Calu3 (cell line): ENCODE results near the gene ACSM4. TPM values are rescaled to one million over a fixed set of nuclear protein-coding genes. Genes with fewer than 3 reads are reported as not detected.
"Not testable (repeated sequence)": the region's sequence is repeated elsewhere in the genome, so short reads cannot be mapped to it uniquely, and the experiment has no call there.

Experiments used
- BruUV-seq: library from RNA; stranded (reverse); fragments of 400-500 nt; replicated peaks from 2 replicates; lab custom pipeline; 2021; lab: Mats Ljungman, UMichigan
- CTCF ChIA-PET: fragments of 300-600 bp; sonication (Branson Sonifier 250); formaldehyde crosslinking; loops from one replicate; lab custom pipeline; 2022; ENCODE audit warnings: antibody characterized with exemption; lab: Charles Lee
- DNase-seq: peaks from one replicate; pipeline ENCODE4 v3.0.0; 2022
- H3K27ac Mint-ChIP-seq: one replicate; pipeline ENCODE4 v1.8.0; 2022; ENCODE audit warnings: mixed read lengths; ENCODE audit not compliant: unreplicated experiment
- H3K27me3 Mint-ChIP-seq: one replicate; pipeline ENCODE4 v1.8.0; 2022; ENCODE audit warnings: mixed read lengths; ENCODE audit not compliant: unreplicated experiment
- H3K36me3 Mint-ChIP-seq: one replicate; pipeline ENCODE4 v1.8.0; 2022; ENCODE audit warnings: mild to moderate bottlenecking, moderate library complexity, mixed read lengths; ENCODE audit not compliant: insufficient read depth, unreplicated experiment
- H3K4me1 Mint-ChIP-seq: one replicate; pipeline ENCODE4 v1.8.0; 2022; ENCODE audit warnings: mild to moderate bottlenecking, low read depth, mixed read lengths; ENCODE audit not compliant: unreplicated experiment
- H3K4me3 Mint-ChIP-seq: one replicate; pipeline ENCODE4 v1.8.0; 2022; ENCODE audit warnings: mild to moderate bottlenecking, low read depth, moderate library complexity, mixed read lengths; ENCODE audit not compliant: unreplicated experiment
- H3K9me3 Mint-ChIP-seq: one replicate; pipeline ENCODE4 v1.8.0; 2022; ENCODE audit warnings: low read depth, mixed read lengths; ENCODE audit not compliant: unreplicated experiment
- intact Hi-C: fragments of 100-400 bp; cut with micrococcal nuclease; formaldehyde crosslinking; loops from one replicate; pipeline ENCODE4 v1.10.0; 2022; ENCODE audit not compliant: unreplicated experiment
- total RNA-seq: library from RNA; stranded (reverse); gene quantifications from 2 replicates; pipeline ENCODE4 v1.2.3, GENCODE V29; 2022
- TF ChIP-seq, protein P1 (sequence below): fragments of 200-600 bp; IDR thresholded peaks from one replicate; pipeline ENCODE4 v1.8.0; 2022; ENCODE audit warnings: antibody characterized with exemption; ENCODE audit not compliant: unreplicated experiment

Gene ACSM4
- total RNA-seq, 1 experiment from 2014 or later: not detected

DNA sequence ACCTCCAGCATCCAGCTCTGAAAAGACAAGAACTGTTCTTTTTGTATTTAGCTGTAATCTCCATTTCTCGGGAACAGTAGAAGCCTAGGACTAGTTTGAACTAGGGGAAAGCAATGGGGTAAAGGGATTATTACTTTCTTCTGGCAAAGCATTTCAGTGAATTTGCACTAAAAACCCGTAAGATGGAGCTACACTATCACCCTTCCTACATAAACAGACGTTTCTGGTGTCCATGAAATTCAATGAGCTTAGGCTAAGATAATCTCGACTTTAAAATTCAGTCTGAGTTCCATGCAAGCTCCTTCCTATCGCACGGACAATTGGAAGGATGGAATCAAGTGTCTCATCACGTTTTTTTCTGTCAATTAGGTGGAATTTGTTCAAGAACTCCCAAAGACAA is 24.0 kb downstream of the ACSM4 start:
- Mint-ChIP-seq H3K27ac (no peak overlapping the region), H3K4me1 (no peaks in the 10 kb centered on the region), H3K4me3 (no peak overlapping the region), H3K36me3 (no peaks in the 10 kb centered on the region), H3K9me3 (peaks cover 7% of the 10 kb centered on the region), H3K27me3 (peaks cover 20% of the 10 kb centered on the region)
- TF ChIP-seq, protein P1, sequence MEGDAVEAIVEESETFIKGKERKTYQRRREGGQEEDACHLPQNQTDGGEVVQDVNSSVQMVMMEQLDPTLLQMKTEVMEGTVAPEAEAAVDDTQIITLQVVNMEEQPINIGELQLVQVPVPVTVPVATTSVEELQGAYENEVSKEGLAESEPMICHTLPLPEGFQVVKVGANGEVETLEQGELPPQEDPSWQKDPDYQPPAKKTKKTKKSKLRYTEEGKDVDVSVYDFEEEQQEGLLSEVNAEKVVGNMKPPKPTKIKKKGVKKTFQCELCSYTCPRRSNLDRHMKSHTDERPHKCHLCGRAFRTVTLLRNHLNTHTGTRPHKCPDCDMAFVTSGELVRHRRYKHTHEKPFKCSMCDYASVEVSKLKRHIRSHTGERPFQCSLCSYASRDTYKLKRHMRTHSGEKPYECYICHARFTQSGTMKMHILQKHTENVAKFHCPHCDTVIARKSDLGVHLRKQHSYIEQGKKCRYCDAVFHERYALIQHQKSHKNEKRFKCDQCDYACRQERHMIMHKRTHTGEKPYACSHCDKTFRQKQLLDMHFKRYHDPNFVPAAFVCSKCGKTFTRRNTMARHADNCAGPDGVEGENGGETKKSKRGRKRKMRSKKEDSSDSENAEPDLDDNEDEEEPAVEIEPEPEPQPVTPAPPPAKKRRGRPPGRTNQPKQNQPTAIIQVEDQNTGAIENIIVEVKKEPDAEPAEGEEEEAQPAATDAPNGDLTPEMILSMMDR: no peak
- BruUV-seq: no TSS peak
- CTCF ChIA-PET: no interaction called here
- DNase-seq: no peak
- intact Hi-C loops: no loop called here

DNA sequence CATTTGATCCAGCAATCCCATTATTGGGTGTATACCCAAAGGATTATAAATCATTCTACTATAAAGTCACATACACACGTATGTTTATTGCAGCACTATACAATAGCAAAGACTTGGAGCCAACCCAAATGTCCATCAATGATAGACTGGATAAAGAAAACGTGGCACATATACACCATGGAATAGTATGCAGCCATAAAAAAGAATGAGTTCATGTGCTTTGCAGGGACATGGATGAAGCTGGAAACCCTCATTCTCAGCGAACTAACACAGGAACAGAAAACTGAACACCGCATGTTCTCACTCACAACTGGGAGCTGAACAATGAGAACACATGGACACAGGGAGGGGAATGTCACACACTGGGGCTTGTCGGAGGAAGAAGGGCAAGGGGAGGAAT is 33.9 kb downstream of the ACSM4 start:
- H3K4me1 Mint-ChIP-seq, intact Hi-C loops, H3K27ac Mint-ChIP-seq, CTCF ChIA-PET, H3K4me3 Mint-ChIP-seq, H3K36me3 Mint-ChIP-seq, DNase-seq, H3K27me3 Mint-ChIP-seq, BruUV-seq, H3K9me3 Mint-ChIP-seq: not testable (repeated sequence)

DNA sequence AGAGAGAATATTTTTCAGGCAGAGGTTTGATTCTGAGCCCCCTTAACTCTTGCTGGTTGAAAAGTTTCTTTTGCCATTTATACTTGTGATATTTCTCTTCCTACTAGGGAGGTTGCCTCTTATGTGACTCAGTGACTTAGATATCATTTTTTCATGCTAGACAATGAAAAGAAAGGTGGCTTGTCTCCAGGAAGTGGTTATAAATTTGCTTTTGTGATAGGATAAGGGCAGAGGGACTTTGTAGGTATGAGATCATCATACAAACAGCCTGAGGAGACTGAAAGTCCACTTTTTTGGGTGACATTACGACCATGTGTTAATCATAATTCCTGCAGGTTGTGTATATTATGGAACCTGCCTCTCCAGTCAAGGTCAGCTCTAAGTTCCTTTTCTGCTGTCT is 35.8 kb downstream of the ACSM4 start:
- no TSS peak for BruUV-seq
- H3K4me1 Mint-ChIP-seq: no peaks in the 10 kb centered on the region
- CTCF ChIA-PET: no interaction called here
- H3K4me3 Mint-ChIP-seq: no peak overlapping the region
- no peak for DNase-seq
- no peak overlapping the region for H3K27ac Mint-ChIP-seq
- H3K27me3 Mint-ChIP-seq: no peaks in the 10 kb centered on the region
- TF ChIP-seq, protein P1: no peak
- peaks cover 4% of the 10 kb centered on the region for H3K9me3 Mint-ChIP-seq
- no peaks in the 10 kb centered on the region for H3K36me3 Mint-ChIP-seq
- intact Hi-C loops: no loop called here

DNA sequence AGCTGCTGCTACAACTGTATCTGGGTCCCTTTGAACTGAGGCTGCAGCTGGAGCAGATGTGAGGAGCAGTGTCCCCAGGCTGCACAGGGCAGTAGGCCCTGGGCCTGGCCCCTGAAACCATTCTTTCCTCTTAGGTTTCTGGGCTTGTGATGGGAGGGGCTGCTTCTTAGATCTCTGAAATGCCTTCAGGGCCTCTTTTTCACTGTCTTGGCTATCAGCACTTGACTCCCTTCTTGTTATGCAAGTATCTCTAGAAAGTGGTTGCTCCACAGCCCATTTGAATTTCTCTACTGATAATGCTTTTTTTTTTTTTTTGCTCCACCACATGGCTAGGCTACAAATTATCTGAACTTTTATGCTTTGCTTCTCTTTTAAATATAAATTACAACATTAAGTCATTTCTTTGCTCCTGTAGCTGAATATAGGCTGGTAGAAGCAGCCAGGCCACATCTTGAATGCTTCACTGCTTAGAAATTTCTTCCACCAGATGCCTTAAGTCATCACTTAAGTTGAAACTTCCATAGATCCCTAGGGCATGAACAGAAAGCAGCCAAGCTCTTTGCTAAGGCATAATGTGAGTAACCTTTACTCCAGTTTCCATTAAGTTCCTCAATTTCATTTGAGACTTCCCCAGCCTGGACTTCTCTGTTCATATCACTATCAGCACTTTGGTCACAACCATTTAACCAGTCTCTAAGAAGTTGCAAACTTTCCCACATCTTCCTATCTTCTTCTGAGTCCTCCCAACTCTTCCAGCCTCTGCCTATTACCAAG is 41.1 kb downstream of the ACSM4 start:
- H3K27ac Mint-ChIP-seq: no peak overlapping the region
- H3K9me3 Mint-ChIP-seq: peaks cover 7% of the 10 kb centered on the region
- CTCF ChIA-PET: interaction anchor here (0.6 kb wide), 1 partner anchor 326 kb away, joined by 4 read pairs; no protein-coding TSS in a partner anchor
- no peak overlapping the region for H3K4me3 Mint-ChIP-seq
- no TSS peak for BruUV-seq
- TF ChIP-seq, protein P1: no peak
- H3K36me3 Mint-ChIP-seq: no peaks in the 10 kb centered on the region
- H3K4me1 Mint-ChIP-seq: no peaks in the 10 kb centered on the region
- DNase-seq: no peak
- intact Hi-C loops: no loop called here
- no peaks in the 10 kb centered on the region for H3K27me3 Mint-ChIP-seq
